GM23338 (cell line): ENCODE data around the gene ACOT11. TPM values are rescaled to one million over a fixed set of nuclear protein-coding genes. Genes with fewer than 3 reads are reported as not detected.

Experiments used
- ATAC-seq: fragments of 200-7000 bp; cut with Tn5 transposase; 3 replicates; pipeline ENCODE4 v1.9.1; 2020
- DNase-seq: peaks from one replicate; pipeline ENCODE4 v3.0.0-alpha.2; 2015; ENCODE audit warnings: low spot score
- H2AFZ ChIP-seq: fragments of 200-600 bp; sonication (generic); 2 replicates; pipeline ENCODE4 v1.8.0; 2016; ENCODE audit warnings: antibody characterized with exemption, mild to moderate bottlenecking, moderate library complexity
- H3F3A ChIP-seq: fragments of 200-600 bp; sonication (generic); replicated peaks from 2 replicates; pipeline ENCODE4 v1.8.0; 2017; ENCODE audit warnings: antibody characterized with exemption, mixed run types, low read depth
- H3K27ac ChIP-seq: fragments of 200-600 bp; sonication (generic); 2 replicates; pipeline ENCODE4 v1.6.1; 2016; ENCODE audit warnings: low read depth
- H3K27me3 ChIP-seq: fragments of 200-600 bp; sonication (generic); 2 replicates; pipeline ENCODE4 v1.8.0; 2016; ENCODE audit warnings: mild to moderate bottlenecking, mixed run types, moderate library complexity; ENCODE audit not compliant: insufficient read depth
- H3K36me3 ChIP-seq: fragments of 200-600 bp; sonication (generic); 2 replicates; pipeline ENCODE4 v1.8.0; 2016; ENCODE audit warnings: mild to moderate bottlenecking; ENCODE audit not compliant: insufficient read depth
- H3K4me1 ChIP-seq: fragments of 200-600 bp; sonication (generic); 2 replicates; pipeline ENCODE4 v1.8.0; 2016; ENCODE audit warnings: mild to moderate bottlenecking, moderate library complexity; ENCODE audit not compliant: insufficient read depth
- H3K4me2 ChIP-seq: fragments of 200-600 bp; sonication (generic); 2 replicates; pipeline ENCODE4 v1.7.1; 2017; ENCODE audit warnings: mixed run types
- H3K4me3 ChIP-seq: fragments of 200-600 bp; sonication (generic); 2 replicates; pipeline ENCODE4 v1.6.1; 2016; ENCODE audit warnings: mixed run types
- H3K79me2 ChIP-seq: fragments of 200-600 bp; sonication (generic); replicated peaks from 2 replicates; pipeline ENCODE4 v1.8.0; 2017; ENCODE audit warnings: mild to moderate bottlenecking; ENCODE audit not compliant: insufficient read depth
- H3K9me2 ChIP-seq: fragments of 200-600 bp; sonication (generic); 2 replicates; pipeline ENCODE4 v1.8.0; 2017; ENCODE audit not compliant: insufficient read depth
- H4K20me1 ChIP-seq: fragments of 200-600 bp; sonication (generic); replicated peaks from 2 replicates; pipeline ENCODE4 v1.8.0; 2017; ENCODE audit warnings: mild to moderate bottlenecking; ENCODE audit not compliant: insufficient read depth
- H3K27ac Mint-ChIP-seq: 2 replicates; pipeline ENCODE4 v1.8.0; 2020; ENCODE audit warnings: inconsistent platforms, mild to moderate bottlenecking, moderate library complexity, mixed read lengths
- H3K27me3 Mint-ChIP-seq: 3 replicates; pipeline ENCODE4 v1.8.0; 2022; ENCODE audit warnings: low read depth, mild to moderate bottlenecking, moderate library complexity, mixed read lengths, inconsistent platforms; ENCODE audit not compliant: insufficient read depth, poor library complexity
- H3K36me3 Mint-ChIP-seq: 3 replicates; pipeline ENCODE4 v1.8.0; 2021; ENCODE audit warnings: low read depth, mild to moderate bottlenecking, inconsistent platforms, moderate library complexity, mixed read lengths
- H3K4me1 Mint-ChIP-seq: 3 replicates; pipeline ENCODE4 v1.8.0; 2020; ENCODE audit warnings: mild to moderate bottlenecking, inconsistent platforms, mixed read lengths
- H3K4me3 Mint-ChIP-seq: 3 replicates; pipeline ENCODE4 v1.8.0; 2021; ENCODE audit warnings: moderate library complexity, mild to moderate bottlenecking, inconsistent platforms, mixed read lengths
- H3K9me3 Mint-ChIP-seq: 3 replicates; pipeline ENCODE4 v1.8.0; 2020; ENCODE audit warnings: moderate library complexity, mild to moderate bottlenecking, inconsistent platforms, mixed read lengths
- CREB1 ChIP-seq: fragments of 250-450 bp; sonication (Bioruptor Pico); IDR thresholded peaks from 2 replicates; pipeline ENCODE4 v1.5.0; 2020; ENCODE audit warnings: low read depth, mild to moderate bottlenecking, moderate library complexity
- CTCF ChIP-seq, 2 experiments: fragments of 200-600 bp in 1 of 2; sonication (generic) in 1 of 2; conservative IDR thresholded peaks; 2 replicates each; pipeline versions ENCODE4 v1.5.1 to v1.6.1; 2016 to 2017; ENCODE audit warnings: antibody characterized with exemption in 2 of 2, low read depth in 2 of 2, mild to moderate bottlenecking in 2 of 2, moderate library complexity in 1 of 2
- EZH2 ChIP-seq: fragments of 200-600 bp; sonication (generic); IDR thresholded peaks from one replicate; pipeline ENCODE4 v1.8.0; 2017; ENCODE audit warnings: antibody characterized with exemption, mild to moderate bottlenecking, low read depth; ENCODE audit not compliant: unreplicated experiment
- EZH2phosphoT487 ChIP-seq: fragments of 200-600 bp; sonication (generic); IDR thresholded peaks from one replicate; pipeline ENCODE4 v1.8.1; 2018; ENCODE audit warnings: antibody characterized with exemption; ENCODE audit not compliant: unreplicated experiment
- JUNB ChIP-seq: IDR thresholded peaks from one replicate; pipeline ENCODE4 v1.6.1; 2016; ENCODE audit warnings: antibody characterized with exemption; ENCODE audit not compliant: unreplicated experiment
- NANOG ChIP-seq: IDR thresholded peaks from 2 replicates; pipeline ENCODE4 v1.6.1; 2016; ENCODE audit warnings: antibody characterized with exemption, borderline replicate concordance
- POLR2AphosphoS5 ChIP-seq: IDR thresholded peaks from 2 replicates; pipeline ENCODE4 v1.6.1; 2016; ENCODE audit warnings: antibody characterized with exemption, low read depth
- ZNF114 ChIP-seq: fragments of 250-450 bp; sonication (Bioruptor Pico); IDR thresholded peaks from 2 replicates; pipeline ENCODE4 v1.5.0; 2020; ENCODE audit warnings: mild to moderate bottlenecking, moderate library complexity
- ZNF331 ChIP-seq: fragments of 250-450 bp; sonication (Bioruptor Pico); IDR thresholded peaks from 2 replicates; pipeline ENCODE4 v1.5.0; 2020; ENCODE audit warnings: low read depth, mild to moderate bottlenecking, moderate library complexity
- polyA plus RNA-seq: library from polyadenylated mRNA; unstranded; fragments of >200 nt; fragmentation: Nextera tagmentation; extraction: Ambion mirVana; gene quantifications from 2 replicates; pipeline ENCODE4 v1.2.1, GENCODE V29; 2016
- total RNA-seq: library from RNA; depleted of rRNA; stranded (reverse); fragments of >200 nt; shearing (Covaris generic); gene quantifications from 2 replicates; pipeline ENCODE4 v1.2.3, GENCODE V29; 2014
- TF ChIP-seq, protein P1 (sequence below): IDR thresholded peaks from one replicate; pipeline ENCODE4 v1.6.1; 2018; ENCODE audit warnings: antibody characterized with exemption; ENCODE audit not compliant: unreplicated experiment

ACOT11 gene
- total and polyA plus RNA-seq, 2 experiments from 2014 or later: 1.6 to 2.7 TPM

DNA sequence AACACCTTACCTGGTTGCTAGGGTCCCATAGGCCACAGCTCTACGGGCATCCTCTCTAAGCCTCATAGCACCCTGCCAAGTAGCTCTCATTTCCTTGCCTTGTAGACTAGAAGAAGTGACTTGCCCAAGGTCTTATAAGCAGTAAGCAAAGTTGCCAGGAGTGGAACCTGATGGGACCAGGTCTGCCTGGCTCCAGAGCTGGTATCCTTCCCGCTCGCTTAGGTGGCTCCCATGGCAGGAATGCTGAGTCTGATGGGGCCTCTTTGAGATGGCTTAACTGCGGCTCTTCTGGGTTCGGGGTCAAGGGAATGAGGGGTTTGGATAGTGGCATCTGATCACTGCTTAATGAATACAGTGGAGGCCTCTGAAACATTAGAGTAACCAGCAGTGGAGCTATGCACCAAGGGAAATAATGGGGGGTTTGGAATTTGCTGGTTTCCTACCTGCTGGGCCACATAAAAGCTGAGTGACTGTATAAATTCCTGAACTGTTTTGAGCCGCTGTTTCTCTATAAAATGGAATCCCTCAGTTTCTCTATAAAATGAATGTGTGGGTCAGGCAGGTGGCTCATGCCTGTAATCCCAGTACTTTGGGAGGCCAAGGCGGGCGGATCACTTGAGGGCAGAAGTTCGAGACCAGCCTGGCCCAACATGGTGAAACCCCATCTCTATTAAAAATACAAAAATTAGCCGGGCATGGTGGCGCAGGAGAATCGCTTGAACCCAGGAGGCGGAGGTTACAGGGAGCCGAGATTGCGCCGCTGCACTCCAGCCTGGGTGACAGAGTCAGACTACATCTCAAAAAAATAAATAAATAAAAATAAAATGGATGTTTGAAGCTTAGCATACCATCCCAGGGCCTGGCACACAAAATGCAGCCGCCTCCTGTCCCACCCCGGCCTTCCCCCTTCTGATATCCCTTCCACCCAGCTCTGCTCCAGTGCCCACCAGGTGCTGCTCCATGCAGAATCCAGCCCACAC lies 62.9 kb downstream of the ACOT11 start:
- Mint-ChIP-seq H3K4me1 (peaks cover 40% of the 10 kb centered on the region), H3K27me3 (peaks cover 18% of the 10 kb centered on the region), H3K4me3 (no peak overlapping the region), H3K9me3 (no peaks in the 10 kb centered on the region), H3K27ac (peak overlapping the region; percentile 87), H3K36me3 (no peaks in the 10 kb centered on the region)
- Histone ChIP-seq H4K20me1 (no peaks in the 10 kb centered on the region), H3K36me3 (no peaks in the 10 kb centered on the region), H3K9me2 (no peaks in the 10 kb centered on the region), H2AFZ (no peak overlapping the region), H3K4me2 (peak overlapping the region; percentile 38; the same call in 1 of the 2 replicates), H3K27ac (no peak overlapping the region), H3K79me2 (no peaks in the 10 kb centered on the region), H3K4me3 (no peak overlapping the region), H3K4me1 (peaks cover 4% of the 10 kb centered on the region; the same call in 1 of the 2 replicates), H3K27me3 (no peaks in the 10 kb centered on the region), H3F3A (no peaks in the 10 kb centered on the region)
- DNase-seq: peak; percentile 50
- peak; percentile 21 for ATAC-seq
- TF ChIP-seq POLR2AphosphoS5: no peak

GRCh38 chr1:54611621-54612020 lies 63.6 kb downstream of the ACOT11 start:
- H4K20me1 ChIP-seq: no peaks in the 10 kb centered on the region
- H3K27me3 Mint-ChIP-seq: peaks cover 18% of the 10 kb centered on the region
- TF ChIP-seq ZNF331 (no peak), EZH2 (no peak), POLR2AphosphoS5 (no peak), NANOG (no peak), ZNF114 (CRISPR knock-in tag) (no peak), CREB1 (CRISPR knock-in tag) (no peak), JUNB (no peak), CTCF (conservative IDR thresholded peaks at IDR 0.05; ENCODE audit: low read depth in 2 of 2) (no peak), EZH2phosphoT487 (no peak)
- TF ChIP-seq, protein P1, sequence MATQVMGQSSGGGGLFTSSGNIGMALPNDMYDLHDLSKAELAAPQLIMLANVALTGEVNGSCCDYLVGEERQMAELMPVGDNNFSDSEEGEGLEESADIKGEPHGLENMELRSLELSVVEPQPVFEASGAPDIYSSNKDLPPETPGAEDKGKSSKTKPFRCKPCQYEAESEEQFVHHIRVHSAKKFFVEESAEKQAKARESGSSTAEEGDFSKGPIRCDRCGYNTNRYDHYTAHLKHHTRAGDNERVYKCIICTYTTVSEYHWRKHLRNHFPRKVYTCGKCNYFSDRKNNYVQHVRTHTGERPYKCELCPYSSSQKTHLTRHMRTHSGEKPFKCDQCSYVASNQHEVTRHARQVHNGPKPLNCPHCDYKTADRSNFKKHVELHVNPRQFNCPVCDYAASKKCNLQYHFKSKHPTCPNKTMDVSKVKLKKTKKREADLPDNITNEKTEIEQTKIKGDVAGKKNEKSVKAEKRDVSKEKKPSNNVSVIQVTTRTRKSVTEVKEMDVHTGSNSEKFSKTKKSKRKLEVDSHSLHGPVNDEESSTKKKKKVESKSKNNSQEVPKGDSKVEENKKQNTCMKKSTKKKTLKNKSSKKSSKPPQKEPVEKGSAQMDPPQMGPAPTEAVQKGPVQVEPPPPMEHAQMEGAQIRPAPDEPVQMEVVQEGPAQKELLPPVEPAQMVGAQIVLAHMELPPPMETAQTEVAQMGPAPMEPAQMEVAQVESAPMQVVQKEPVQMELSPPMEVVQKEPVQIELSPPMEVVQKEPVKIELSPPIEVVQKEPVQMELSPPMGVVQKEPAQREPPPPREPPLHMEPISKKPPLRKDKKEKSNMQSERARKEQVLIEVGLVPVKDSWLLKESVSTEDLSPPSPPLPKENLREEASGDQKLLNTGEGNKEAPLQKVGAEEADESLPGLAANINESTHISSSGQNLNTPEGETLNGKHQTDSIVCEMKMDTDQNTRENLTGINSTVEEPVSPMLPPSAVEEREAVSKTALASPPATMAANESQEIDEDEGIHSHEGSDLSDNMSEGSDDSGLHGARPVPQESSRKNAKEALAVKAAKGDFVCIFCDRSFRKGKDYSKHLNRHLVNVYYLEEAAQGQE: no peak
- H3K27me3 ChIP-seq: no peaks in the 10 kb centered on the region
- no peaks in the 10 kb centered on the region for H3K9me3 Mint-ChIP-seq
- H3K36me3 ChIP-seq: no peaks in the 10 kb centered on the region
- no peak overlapping the region for H2AFZ ChIP-seq
- H3K79me2 ChIP-seq: no peaks in the 10 kb centered on the region
- H3K4me3 Mint-ChIP-seq: no peak overlapping the region
- H3K4me3 ChIP-seq: no peak overlapping the region
- H3K27ac Mint-ChIP-seq: peak overlapping the region; percentile 87
- no peaks in the 10 kb centered on the region for H3F3A ChIP-seq
- no peak for ATAC-seq
- peaks cover 4% of the 10 kb centered on the region; the same call in 1 of the 2 replicates for H3K4me1 ChIP-seq
- H3K36me3 Mint-ChIP-seq: no peaks in the 10 kb centered on the region
- no peak overlapping the region for H3K4me2 ChIP-seq
- H3K27ac ChIP-seq: no peak overlapping the region
- no peak for DNase-seq
- H3K9me2 ChIP-seq: no peaks in the 10 kb centered on the region
- peaks cover 40% of the 10 kb centered on the region for H3K4me1 Mint-ChIP-seq
